H1 (cell line): ENCODE measurements around the gene SPATS1. TPM values are rescaled to one million over a fixed set of nuclear protein-coding genes. Genes with fewer than 3 reads are reported as not detected.

ENCODE experiments used
- CTCF ChIA-PET: fragments of 300-600 bp; sonication (Branson Sonifier 250); formaldehyde crosslinking; loops from one replicate; lab custom pipeline; 2021; ENCODE audit not compliant: partially characterized antibody; lab: Charles Lee
- POLR2A ChIA-PET: fragments of 300-600 bp; sonication (Branson Sonifier 250); formaldehyde crosslinking; loops from one replicate; lab custom pipeline; 2021; ENCODE audit warnings: inconsistent platforms; ENCODE audit not compliant: partially characterized antibody; lab: Charles Lee
- DNase-seq, 2 experiments: peaks; one replicate each; pipeline versions ENCODE4 v3.0.0 to v3.0.0-alpha.2; 2010 to 2022; ENCODE audit warnings: low spot score in 2 of 2, low read depth in 1 of 2, mixed read lengths in 1 of 2
- FAIRE-seq: peaks from 2 replicates; lab custom pipeline; 2011; peaks lifted over from hg19 to GRCh38; lab: Jason Lieb, UNC
- H2AFZ ChIP-seq: 2 replicates; pipeline ENCODE4 v1.8.1; 2012; ENCODE audit warnings: low read length, inconsistent platforms
- H2AK5ac ChIP-seq: 2 replicates; pipeline ENCODE4 v1.6.1; 2013; ENCODE audit warnings: low read depth, low read length
- H2BK120ac ChIP-seq: replicated peaks from 2 replicates; pipeline ENCODE3; 2013; ENCODE audit warnings: low read depth, low read length, inconsistent platforms
- H2BK12ac ChIP-seq: 2 replicates; pipeline ENCODE4 v1.6.1; 2013; ENCODE audit warnings: low read depth, low read length
- H2BK15ac ChIP-seq: 2 replicates; pipeline ENCODE4 v1.6.1; 2013; ENCODE audit warnings: low read length
- H2BK20ac ChIP-seq: 2 replicates; pipeline ENCODE4 v1.6.1; 2013; ENCODE audit warnings: low read length
- H2BK5ac ChIP-seq: 2 replicates; pipeline ENCODE4 v1.6.1; 2013; ENCODE audit warnings: low read depth, low read length
- H3K14ac ChIP-seq: 2 replicates; pipeline ENCODE4 v1.6.1; 2013; ENCODE audit warnings: inconsistent platforms; ENCODE audit not compliant: insufficient read length
- H3K18ac ChIP-seq: 2 replicates; pipeline ENCODE4 v1.6.1; 2013; ENCODE audit warnings: low read length; ENCODE audit errors: extremely low read depth
- H3K23ac ChIP-seq: 2 replicates; pipeline ENCODE4 v1.6.1; 2013; ENCODE audit warnings: inconsistent platforms; ENCODE audit not compliant: insufficient read length
- H3K23me2 ChIP-seq: 2 replicates; pipeline ENCODE4 v1.6.1; 2013; ENCODE audit warnings: low read depth, low read length
- H3K27ac ChIP-seq: 2 replicates; pipeline ENCODE4 v1.6.1; 2011; ENCODE audit warnings: low read depth, low read length, inconsistent platforms
- H3K27me3 ChIP-seq, 4 experiments: replicated peaks in 1 of 4; 1 replicate in 1 of 4; 2 replicates in 3 of 4; pipeline versions ENCODE4 v1.6.1 to v1.8.1; 2011 to 2013; ENCODE audit warnings: low read length in 3 of 4, mild to moderate bottlenecking in 3 of 4, inconsistent platforms in 2 of 4, mixed read lengths in 2 of 4, moderate library complexity in 1 of 4; ENCODE audit not compliant: control insufficient read depth in 3 of 4, insufficient read depth in 3 of 4; ENCODE audit errors: extremely low read depth in 1 of 4
- H3K36me3 ChIP-seq, 4 experiments: 2 replicates each; pipeline versions ENCODE4 v1.6.1 to v1.8.1; 2011 to 2013; ENCODE audit warnings: mild to moderate bottlenecking in 4 of 4, low read length in 3 of 4, moderate library complexity in 2 of 4, control low read depth in 1 of 4, inconsistent platforms in 1 of 4; ENCODE audit not compliant: insufficient read depth in 4 of 4, control insufficient read depth in 2 of 4
- H3K4ac ChIP-seq: replicated peaks from 2 replicates; pipeline ENCODE3; 2013; ENCODE audit warnings: low read length, low read depth, mixed read lengths, inconsistent platforms; ENCODE audit not compliant: insufficient read length
- H3K4me1 ChIP-seq, 4 experiments: replicated peaks in 1 of 4; 1 replicate in 1 of 4; 2 replicates in 3 of 4; pipeline versions ENCODE4 v1.6.1 to v1.8.1; 2011 to 2013; ENCODE audit warnings: low read length in 3 of 4, inconsistent platforms in 2 of 4, mixed read lengths in 1 of 4; ENCODE audit not compliant: insufficient read depth in 4 of 4, control insufficient read depth in 3 of 4
- H3K4me2 ChIP-seq, 2 experiments: 2 replicates each; pipeline versions ENCODE4 v1.6.1 to v1.8.1; 2011 to 2013; ENCODE audit warnings: low read depth in 2 of 2, low read length in 2 of 2, control low read depth in 1 of 2, inconsistent platforms in 1 of 2, mild to moderate bottlenecking in 1 of 2; ENCODE audit not compliant: insufficient read depth in 1 of 2
- H3K4me3 ChIP-seq, 4 experiments: fragments of 200-600, 300-600 bp in 1 of 4; sonication (generic), shearing (Covaris generic), sonication (Bioruptor Twin) in 1 of 4; 2 replicates each; pipeline versions ENCODE4 v1.5.1 to v1.8.1; 2011 to 2016; ENCODE audit warnings: low read length in 4 of 4, low read depth in 3 of 4, control low read depth in 2 of 4, inconsistent platforms in 2 of 4, mild to moderate bottlenecking in 2 of 4, mixed read lengths in 1 of 4, moderate library complexity in 1 of 4; ENCODE audit not compliant: insufficient read depth in 2 of 4; ENCODE audit errors: extremely low read depth in 1 of 4
- H3K56ac ChIP-seq: replicated peaks from 2 replicates; pipeline ENCODE3; 2013; ENCODE audit warnings: low read depth, mild to moderate bottlenecking, mixed read lengths, low read length, inconsistent platforms; ENCODE audit not compliant: insufficient read length
- H3K79me1 ChIP-seq: 2 replicates; pipeline ENCODE4 v1.6.1; 2013; ENCODE audit warnings: low read depth, low read length, control low read depth
- H3K79me2 ChIP-seq, 2 experiments: 2 replicates each; pipeline versions ENCODE4 v1.6.1 to v1.8.1; 2012 to 2013; ENCODE audit warnings: low read length in 2 of 2, mild to moderate bottlenecking in 2 of 2, inconsistent platforms in 1 of 2; ENCODE audit not compliant: insufficient read depth in 2 of 2, control insufficient read depth in 1 of 2
- H3K9ac ChIP-seq, 4 experiments: replicated peaks in 1 of 4; 1 replicate in 1 of 4; 2 replicates in 3 of 4; pipeline versions ENCODE4 v1.6.1 to v1.8.1; 2011 to 2013; ENCODE audit warnings: low read depth in 3 of 4, low read length in 3 of 4, control low read depth in 2 of 4, mild to moderate bottlenecking in 2 of 4, moderate library complexity in 2 of 4, inconsistent platforms in 1 of 4; ENCODE audit errors: extremely low read depth in 1 of 4
- H3K9me3 ChIP-seq, 2 experiments: 2 replicates each; pipeline versions ENCODE4 v1.6.1 to v1.8.1; 2012 to 2013; ENCODE audit warnings: mild to moderate bottlenecking in 2 of 2, moderate library complexity in 2 of 2, control low read depth in 1 of 2, inconsistent platforms in 1 of 2, low read depth in 1 of 2, low read length in 1 of 2, mixed read lengths in 1 of 2; ENCODE audit not compliant: insufficient read depth in 2 of 2
- H4K20me1 ChIP-seq, 2 experiments: replicated peaks in 1 of 2; 2 replicates each; pipeline versions ENCODE3 to v1.8.1; 2011 to 2013; ENCODE audit warnings: inconsistent platforms in 2 of 2, low read length in 2 of 2, mild to moderate bottlenecking in 1 of 2; ENCODE audit not compliant: insufficient read depth in 2 of 2, control insufficient read depth in 1 of 2
- H4K5ac ChIP-seq: 2 replicates; pipeline ENCODE4 v1.6.1; 2013; ENCODE audit warnings: low read length, low read depth, mixed read lengths, inconsistent platforms; ENCODE audit not compliant: insufficient read length
- H4K8ac ChIP-seq: 2 replicates; pipeline ENCODE4 v1.8.0; 2013; ENCODE audit warnings: mild to moderate bottlenecking, moderate library complexity, low read length, inconsistent platforms; ENCODE audit not compliant: insufficient read depth; ENCODE audit errors: extremely low read depth
- H4K91ac ChIP-seq: replicated peaks from 2 replicates; pipeline ENCODE3; 2013; ENCODE audit warnings: low read length, mixed read lengths, inconsistent platforms; ENCODE audit not compliant: insufficient read length
- CBX8 ChIP-seq: fragments of 300-800, 300-1000 bp; sonication (generic); IDR thresholded peaks from 2 replicates; pipeline ENCODE4 v1.7.1; 2016; ENCODE audit warnings: low read depth, low read length, borderline replicate concordance
- JUND ChIP-seq: IDR thresholded peaks from 2 replicates; pipeline ENCODE4 v1.6.1; 2011; ENCODE audit warnings: mild to moderate bottlenecking, improper control_type of control experiment, low read length
- WGBS, 2 experiments: shearing (Covaris generic) in 1 of 2; methylation state at CpG; one replicate each; pipeline versions ENCODE4 v1.1.6 to v1.1.7; 2013 to 2015; ENCODE audit warnings: low lambda C conversion rate in 2 of 2, mixed read lengths in 2 of 2, inconsistent platforms in 1 of 2, low coverage in 1 of 2, missing lambda C conversion rate in 1 of 2; ENCODE audit not compliant: insufficient replicate concordance in 2 of 2, insufficient coverage in 1 of 2, insufficient read length in 1 of 2; ENCODE audit errors: extremely low coverage in 1 of 2, missing lambda C conversion rate in 1 of 2; 5-methylcytosine and 5-hydroxymethylcytosine counted together
- polyA plus RNA-seq, 7 experiments: library from polyadenylated mRNA; depleted of rRNA in 3 of 7; stranded (reverse) in 5 of 7; unstranded in 2 of 7; fragments of >200 nt in 5 of 7; fragments of 200-250 nt in 2 of 7; gene quantifications; 1 replicate in 5 of 7; 2 replicates in 1 of 7; 4 replicates in 1 of 7; pipeline versions ENCODE4 v1.2.1 to v1.2.3, GENCODE V29; 2011 to 2013; ENCODE audit warnings: missing spikeins in 2 of 7, mixed read lengths in 2 of 7
- total RNA-seq: library from RNA; stranded (reverse); fragmentation: NEBNext Ultra II Directional; extraction: Animal tissue kit (Norgen Biotek cat#: 25700); gene quantifications from 2 replicates; pipeline ENCODE4 v1.2.1, GENCODE V29; 2021

The SPATS1 gene
- total and polyA plus RNA-seq, 2 of the 8 experiments (the other 6 are each of a cell fraction or from before 2014, with no cell fraction given) = not detected

- Histone ChIP-seq H3K79me2 (no peaks in the 10 kb centered on the region), H3K4me3 (no peak overlapping the region), H4K20me1 (no peaks in the 10 kb centered on the region), H2BK20ac (no peak overlapping the region), H2AK5ac (no peak overlapping the region), H2BK120ac (no peak overlapping the region), H4K5ac (no peak overlapping the region), H3K23ac (no peak overlapping the region), H3K56ac (no peak overlapping the region), H3K27ac (no peak overlapping the region), H3K79me1 (no peaks in the 10 kb centered on the region), H3K23me2 (no peaks in the 10 kb centered on the region), H3K27me3 (no peaks in the 10 kb centered on the region), H2AFZ (no peak overlapping the region), H3K4ac (no peak overlapping the region), H2BK5ac (no peak overlapping the region), H3K9ac (no peak overlapping the region), H3K18ac (no peak overlapping the region), H3K4me2 (no peak overlapping the region), H3K9me3 (no peaks in the 10 kb centered on the region), H3K4me1 (no peaks in the 10 kb centered on the region), H3K36me3 (no peaks in the 10 kb centered on the region), H2BK12ac (no peak overlapping the region), H4K91ac (no peak overlapping the region), H3K14ac (no peak overlapping the region), H4K8ac (no peak overlapping the region), H2BK15ac (no peak overlapping the region)
- CTCF ChIA-PET = interaction anchor here (0.6 to 1.4 kb wide), 2 partner anchors 9 to 62 kb away, joined by 3 to 5 read pairs; partner anchors contain the start of gene AARS2
- 95% methylated on average over 3 of the region's 3 CpGs; no CpG with 5 or more reads in 1 of the 2 experiments for WGBS, 2 experiments
- POLR2A ChIA-PET = no interaction called here
- DNase-seq (no peak), FAIRE-seq (no peak)
- TF ChIP-seq CBX8 = no peak
- no peak for TF ChIP-seq JUND
Observed at GRCh38 chr6:44375071-44375470, 32.6 kb downstream of the SPATS1 start.
